22Rv1 (cell line): Measurements from ENCODE around the gene IFI35.

Experiments used
- ZFX ChIP-seq: fragments of 450-650 bp; IDR thresholded peaks from 2 replicates; pipeline ENCODE4 v1.6.1; 2017; ENCODE audit warnings: antibody characterized with exemption, borderline replicate concordance
- TF ChIP-seq, protein P1 (sequence below): fragments of 450-650 bp; IDR thresholded peaks from 2 replicates; pipeline ENCODE4 v1.5.1; 2017; ENCODE audit warnings: mild to moderate bottlenecking

DNA sequence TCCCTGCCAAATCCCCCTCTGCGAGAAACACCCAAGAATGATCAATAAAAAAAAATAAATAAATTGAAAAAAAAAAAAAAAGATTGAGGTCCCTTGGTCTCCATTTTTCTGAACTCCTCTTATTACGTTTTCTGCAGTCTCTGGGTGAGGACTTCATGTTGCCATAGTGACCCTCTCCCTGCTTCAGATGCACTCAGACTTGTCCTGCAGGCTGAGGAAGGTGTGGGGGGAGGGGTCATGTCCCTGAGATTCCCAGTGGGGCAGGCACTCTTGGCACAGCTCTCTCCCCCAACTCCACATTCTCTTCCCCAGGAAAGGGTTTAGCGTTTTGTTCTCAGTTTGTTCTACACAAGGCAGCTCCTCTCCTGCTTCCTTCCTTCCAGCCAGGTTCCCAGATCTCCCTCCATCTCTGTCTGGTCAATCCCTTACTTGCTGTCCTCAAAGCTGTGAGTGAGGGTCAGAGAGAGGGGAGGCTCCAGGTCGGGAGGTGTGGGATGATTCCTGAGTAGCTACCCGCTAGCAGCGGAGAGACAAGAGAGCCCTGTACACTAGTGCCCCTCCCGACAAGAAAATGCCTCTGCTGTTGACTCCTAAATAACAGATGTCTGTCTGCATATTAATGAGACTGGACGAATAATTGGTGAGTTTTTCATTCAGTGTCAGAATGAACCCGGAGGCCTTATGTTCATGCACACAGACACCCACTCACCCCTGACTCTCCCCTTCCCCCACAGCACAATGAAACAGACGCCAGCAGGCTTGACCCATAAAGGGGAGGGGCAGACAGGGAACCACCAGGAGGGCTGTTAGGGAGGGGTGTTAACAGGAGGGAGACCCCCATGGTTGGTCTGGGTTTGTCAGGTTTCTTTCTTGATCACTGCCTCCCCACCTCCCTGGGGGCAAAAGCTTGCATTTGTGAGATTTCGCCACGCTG, 27.6 kb downstream of the IFI35 start:
- TF ChIP-seq, protein P1, sequence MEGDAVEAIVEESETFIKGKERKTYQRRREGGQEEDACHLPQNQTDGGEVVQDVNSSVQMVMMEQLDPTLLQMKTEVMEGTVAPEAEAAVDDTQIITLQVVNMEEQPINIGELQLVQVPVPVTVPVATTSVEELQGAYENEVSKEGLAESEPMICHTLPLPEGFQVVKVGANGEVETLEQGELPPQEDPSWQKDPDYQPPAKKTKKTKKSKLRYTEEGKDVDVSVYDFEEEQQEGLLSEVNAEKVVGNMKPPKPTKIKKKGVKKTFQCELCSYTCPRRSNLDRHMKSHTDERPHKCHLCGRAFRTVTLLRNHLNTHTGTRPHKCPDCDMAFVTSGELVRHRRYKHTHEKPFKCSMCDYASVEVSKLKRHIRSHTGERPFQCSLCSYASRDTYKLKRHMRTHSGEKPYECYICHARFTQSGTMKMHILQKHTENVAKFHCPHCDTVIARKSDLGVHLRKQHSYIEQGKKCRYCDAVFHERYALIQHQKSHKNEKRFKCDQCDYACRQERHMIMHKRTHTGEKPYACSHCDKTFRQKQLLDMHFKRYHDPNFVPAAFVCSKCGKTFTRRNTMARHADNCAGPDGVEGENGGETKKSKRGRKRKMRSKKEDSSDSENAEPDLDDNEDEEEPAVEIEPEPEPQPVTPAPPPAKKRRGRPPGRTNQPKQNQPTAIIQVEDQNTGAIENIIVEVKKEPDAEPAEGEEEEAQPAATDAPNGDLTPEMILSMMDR: no peak
- no peak for TF ChIP-seq ZFX
